GM23338 (cell line): ENCODE results near the gene REV3L. TPM values are rescaled to one million over a fixed set of nuclear protein-coding genes. Genes with fewer than 3 reads are reported as not detected.

Experiments
- ATAC-seq: fragments of 200-7000 bp; cut with Tn5 transposase; 3 replicates; pipeline ENCODE4 v1.9.1; 2020
- DNase-seq: peaks from one replicate; pipeline ENCODE4 v3.0.0-alpha.2; 2015; ENCODE audit warnings: low spot score
- H2AFZ ChIP-seq: fragments of 200-600 bp; sonication (generic); 2 replicates; pipeline ENCODE4 v1.8.0; 2016; ENCODE audit warnings: antibody characterized with exemption, mild to moderate bottlenecking, moderate library complexity
- H3F3A ChIP-seq: fragments of 200-600 bp; sonication (generic); replicated peaks from 2 replicates; pipeline ENCODE4 v1.8.0; 2017; ENCODE audit warnings: antibody characterized with exemption, mixed run types, low read depth
- H3K27ac ChIP-seq: fragments of 200-600 bp; sonication (generic); 2 replicates; pipeline ENCODE4 v1.6.1; 2016; ENCODE audit warnings: low read depth
- H3K27me3 ChIP-seq: fragments of 200-600 bp; sonication (generic); 2 replicates; pipeline ENCODE4 v1.8.0; 2016; ENCODE audit warnings: mild to moderate bottlenecking, mixed run types, moderate library complexity; ENCODE audit not compliant: insufficient read depth
- H3K36me3 ChIP-seq: fragments of 200-600 bp; sonication (generic); 2 replicates; pipeline ENCODE4 v1.8.0; 2016; ENCODE audit warnings: mild to moderate bottlenecking; ENCODE audit not compliant: insufficient read depth
- H3K4me1 ChIP-seq: fragments of 200-600 bp; sonication (generic); 2 replicates; pipeline ENCODE4 v1.8.0; 2016; ENCODE audit warnings: mild to moderate bottlenecking, moderate library complexity; ENCODE audit not compliant: insufficient read depth
- H3K4me2 ChIP-seq: fragments of 200-600 bp; sonication (generic); 2 replicates; pipeline ENCODE4 v1.7.1; 2017; ENCODE audit warnings: mixed run types
- H3K4me3 ChIP-seq: fragments of 200-600 bp; sonication (generic); 2 replicates; pipeline ENCODE4 v1.6.1; 2016; ENCODE audit warnings: mixed run types
- H3K79me2 ChIP-seq: fragments of 200-600 bp; sonication (generic); replicated peaks from 2 replicates; pipeline ENCODE4 v1.8.0; 2017; ENCODE audit warnings: mild to moderate bottlenecking; ENCODE audit not compliant: insufficient read depth
- H3K9me2 ChIP-seq: fragments of 200-600 bp; sonication (generic); 2 replicates; pipeline ENCODE4 v1.8.0; 2017; ENCODE audit not compliant: insufficient read depth
- H4K20me1 ChIP-seq: fragments of 200-600 bp; sonication (generic); replicated peaks from 2 replicates; pipeline ENCODE4 v1.8.0; 2017; ENCODE audit warnings: mild to moderate bottlenecking; ENCODE audit not compliant: insufficient read depth
- H3K27ac Mint-ChIP-seq: 2 replicates; pipeline ENCODE4 v1.8.0; 2020; ENCODE audit warnings: inconsistent platforms, mild to moderate bottlenecking, moderate library complexity, mixed read lengths
- H3K27me3 Mint-ChIP-seq: 3 replicates; pipeline ENCODE4 v1.8.0; 2022; ENCODE audit warnings: low read depth, mild to moderate bottlenecking, moderate library complexity, mixed read lengths, inconsistent platforms; ENCODE audit not compliant: insufficient read depth, poor library complexity
- H3K36me3 Mint-ChIP-seq: 3 replicates; pipeline ENCODE4 v1.8.0; 2021; ENCODE audit warnings: low read depth, mild to moderate bottlenecking, inconsistent platforms, moderate library complexity, mixed read lengths
- H3K4me1 Mint-ChIP-seq: 3 replicates; pipeline ENCODE4 v1.8.0; 2020; ENCODE audit warnings: mild to moderate bottlenecking, inconsistent platforms, mixed read lengths
- H3K4me3 Mint-ChIP-seq: 3 replicates; pipeline ENCODE4 v1.8.0; 2021; ENCODE audit warnings: moderate library complexity, mild to moderate bottlenecking, inconsistent platforms, mixed read lengths
- H3K9me3 Mint-ChIP-seq: 3 replicates; pipeline ENCODE4 v1.8.0; 2020; ENCODE audit warnings: moderate library complexity, mild to moderate bottlenecking, inconsistent platforms, mixed read lengths
- CREB1 ChIP-seq: fragments of 250-450 bp; sonication (Bioruptor Pico); IDR thresholded peaks from 2 replicates; pipeline ENCODE4 v1.5.0; 2020; ENCODE audit warnings: low read depth, mild to moderate bottlenecking, moderate library complexity
- EZH2 ChIP-seq: fragments of 200-600 bp; sonication (generic); IDR thresholded peaks from one replicate; pipeline ENCODE4 v1.8.0; 2017; ENCODE audit warnings: antibody characterized with exemption, mild to moderate bottlenecking, low read depth; ENCODE audit not compliant: unreplicated experiment
- EZH2phosphoT487 ChIP-seq: fragments of 200-600 bp; sonication (generic); IDR thresholded peaks from one replicate; pipeline ENCODE4 v1.8.1; 2018; ENCODE audit warnings: antibody characterized with exemption; ENCODE audit not compliant: unreplicated experiment
- JUNB ChIP-seq: IDR thresholded peaks from one replicate; pipeline ENCODE4 v1.6.1; 2016; ENCODE audit warnings: antibody characterized with exemption; ENCODE audit not compliant: unreplicated experiment
- NANOG ChIP-seq: IDR thresholded peaks from 2 replicates; pipeline ENCODE4 v1.6.1; 2016; ENCODE audit warnings: antibody characterized with exemption, borderline replicate concordance
- POLR2AphosphoS5 ChIP-seq: IDR thresholded peaks from 2 replicates; pipeline ENCODE4 v1.6.1; 2016; ENCODE audit warnings: antibody characterized with exemption, low read depth
- REST ChIP-seq: IDR thresholded peaks from one replicate; pipeline ENCODE4 v1.6.1; 2018; ENCODE audit warnings: antibody characterized with exemption; ENCODE audit not compliant: unreplicated experiment
- STAT1 ChIP-seq: IDR thresholded peaks from one replicate; pipeline ENCODE4 v1.6.1; 2016; ENCODE audit warnings: antibody characterized with exemption; ENCODE audit not compliant: unreplicated experiment
- ZNF114 ChIP-seq: fragments of 250-450 bp; sonication (Bioruptor Pico); IDR thresholded peaks from 2 replicates; pipeline ENCODE4 v1.5.0; 2020; ENCODE audit warnings: mild to moderate bottlenecking, moderate library complexity
- ZNF331 ChIP-seq: fragments of 250-450 bp; sonication (Bioruptor Pico); IDR thresholded peaks from 2 replicates; pipeline ENCODE4 v1.5.0; 2020; ENCODE audit warnings: low read depth, mild to moderate bottlenecking, moderate library complexity
- ZNF462 ChIP-seq: fragments of 250-450 bp; sonication (Bioruptor Pico); IDR thresholded peaks from 2 replicates; pipeline ENCODE4 v1.5.0; 2020; ENCODE audit warnings: mild to moderate bottlenecking, moderate library complexity
- polyA plus RNA-seq: library from polyadenylated mRNA; unstranded; fragments of >200 nt; fragmentation: Nextera tagmentation; extraction: Ambion mirVana; gene quantifications from 2 replicates; pipeline ENCODE4 v1.2.1, GENCODE V29; 2016
- total RNA-seq: library from RNA; depleted of rRNA; stranded (reverse); fragments of >200 nt; shearing (Covaris generic); gene quantifications from 2 replicates; pipeline ENCODE4 v1.2.3, GENCODE V29; 2014
- TF ChIP-seq, protein P1 (sequence below), 2 experiments: fragments of 200-600 bp in 1 of 2; sonication (generic) in 1 of 2; conservative IDR thresholded peaks; 2 replicates each; pipeline versions ENCODE4 v1.5.1 to v1.6.1; 2016 to 2017; ENCODE audit warnings: antibody characterized with exemption in 2 of 2, low read depth in 2 of 2, mild to moderate bottlenecking in 2 of 2, moderate library complexity in 1 of 2
- TF ChIP-seq, protein P2 (sequence below): IDR thresholded peaks from 2 replicates; pipeline ENCODE4 v1.6.1; 2016; ENCODE audit warnings: antibody characterized with exemption

Gene REV3L
- total and polyA plus RNA-seq, 2 experiments from 2014 or later: 8.3 to 13.1 TPM

- H3K4me2 ChIP-seq: no peak overlapping the region
- TF ChIP-seq ZNF331 (no peak), POLR2AphosphoS5 (no peak), JUNB (no peak), STAT1 (no peak), CREB1 (no peak), REST (no peak), EZH2phosphoT487 (no peak), ZNF114 (no peak), ZNF462 (CRISPR knock-in tag) (no peak), EZH2 (no peak), NANOG (no peak)
- TF ChIP-seq, protein P1, sequence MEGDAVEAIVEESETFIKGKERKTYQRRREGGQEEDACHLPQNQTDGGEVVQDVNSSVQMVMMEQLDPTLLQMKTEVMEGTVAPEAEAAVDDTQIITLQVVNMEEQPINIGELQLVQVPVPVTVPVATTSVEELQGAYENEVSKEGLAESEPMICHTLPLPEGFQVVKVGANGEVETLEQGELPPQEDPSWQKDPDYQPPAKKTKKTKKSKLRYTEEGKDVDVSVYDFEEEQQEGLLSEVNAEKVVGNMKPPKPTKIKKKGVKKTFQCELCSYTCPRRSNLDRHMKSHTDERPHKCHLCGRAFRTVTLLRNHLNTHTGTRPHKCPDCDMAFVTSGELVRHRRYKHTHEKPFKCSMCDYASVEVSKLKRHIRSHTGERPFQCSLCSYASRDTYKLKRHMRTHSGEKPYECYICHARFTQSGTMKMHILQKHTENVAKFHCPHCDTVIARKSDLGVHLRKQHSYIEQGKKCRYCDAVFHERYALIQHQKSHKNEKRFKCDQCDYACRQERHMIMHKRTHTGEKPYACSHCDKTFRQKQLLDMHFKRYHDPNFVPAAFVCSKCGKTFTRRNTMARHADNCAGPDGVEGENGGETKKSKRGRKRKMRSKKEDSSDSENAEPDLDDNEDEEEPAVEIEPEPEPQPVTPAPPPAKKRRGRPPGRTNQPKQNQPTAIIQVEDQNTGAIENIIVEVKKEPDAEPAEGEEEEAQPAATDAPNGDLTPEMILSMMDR (conservative IDR thresholded peaks at IDR 0.05; ENCODE audit: low read depth in 2 of 2): no peak
- TF ChIP-seq, protein P2, sequence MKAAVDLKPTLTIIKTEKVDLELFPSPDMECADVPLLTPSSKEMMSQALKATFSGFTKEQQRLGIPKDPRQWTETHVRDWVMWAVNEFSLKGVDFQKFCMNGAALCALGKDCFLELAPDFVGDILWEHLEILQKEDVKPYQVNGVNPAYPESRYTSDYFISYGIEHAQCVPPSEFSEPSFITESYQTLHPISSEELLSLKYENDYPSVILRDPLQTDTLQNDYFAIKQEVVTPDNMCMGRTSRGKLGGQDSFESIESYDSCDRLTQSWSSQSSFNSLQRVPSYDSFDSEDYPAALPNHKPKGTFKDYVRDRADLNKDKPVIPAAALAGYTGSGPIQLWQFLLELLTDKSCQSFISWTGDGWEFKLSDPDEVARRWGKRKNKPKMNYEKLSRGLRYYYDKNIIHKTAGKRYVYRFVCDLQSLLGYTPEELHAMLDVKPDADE: no peak
- Mint-ChIP-seq H3K27me3 (peaks cover 12% of the 10 kb centered on the region), H3K4me1 (peaks cover 24% of the 10 kb centered on the region), H3K36me3 (peaks cover 24% of the 10 kb centered on the region), H3K4me3 (no peak overlapping the region), H3K27ac (no peak overlapping the region), H3K9me3 (no peaks in the 10 kb centered on the region)
- H3K9me2 ChIP-seq: no peaks in the 10 kb centered on the region
- H4K20me1 ChIP-seq: peaks cover 3% of the 10 kb centered on the region
- H3K27ac ChIP-seq: no peak overlapping the region
- no peaks in the 10 kb centered on the region; the same call in 1 of the 2 replicates for H3K36me3 ChIP-seq
- peaks cover 74% of the 10 kb centered on the region for H3K79me2 ChIP-seq
- H2AFZ ChIP-seq: no peak overlapping the region
- H3K27me3 ChIP-seq: peaks cover 6% of the 10 kb centered on the region
- ATAC-seq (no peak), DNase-seq (no peak)
- H3K4me3 ChIP-seq: no peak overlapping the region
- no peaks in the 10 kb centered on the region for H3F3A ChIP-seq
- peaks cover 11% of the 10 kb centered on the region for H3K4me1 ChIP-seq
These were observed 3.5 kb upstream of the REV3L start for GRCh38 chr6:111486475-111486874.
